KOPT-K1 (cell line): ENCODE results near the gene ZEB2.

Experiments
- H3K27ac ChIP-seq: fragments of 200-600 bp; sonication (generic); 2 replicates; pipeline ENCODE4 v1.5.1; 2016; ENCODE audit warnings: antibody characterized with exemption, mild to moderate bottlenecking, low read depth, low read length; ENCODE audit not compliant: poor library complexity, severe bottlenecking
- H3K36me3 ChIP-seq: fragments of 200-600 bp; sonication (generic); 2 replicates; pipeline ENCODE4 v1.5.1; 2017; ENCODE audit warnings: antibody characterized with exemption, mild to moderate bottlenecking, low read length, moderate library complexity; ENCODE audit not compliant: insufficient read depth
- H3K9me3 ChIP-seq: fragments of 200-600 bp; sonication (generic); 2 replicates; pipeline ENCODE4 v1.5.1; 2017; ENCODE audit warnings: antibody characterized with exemption, low read length, mild to moderate bottlenecking; ENCODE audit not compliant: insufficient read depth, poor library complexity, severe bottlenecking

Gene ZEB2

DNA sequence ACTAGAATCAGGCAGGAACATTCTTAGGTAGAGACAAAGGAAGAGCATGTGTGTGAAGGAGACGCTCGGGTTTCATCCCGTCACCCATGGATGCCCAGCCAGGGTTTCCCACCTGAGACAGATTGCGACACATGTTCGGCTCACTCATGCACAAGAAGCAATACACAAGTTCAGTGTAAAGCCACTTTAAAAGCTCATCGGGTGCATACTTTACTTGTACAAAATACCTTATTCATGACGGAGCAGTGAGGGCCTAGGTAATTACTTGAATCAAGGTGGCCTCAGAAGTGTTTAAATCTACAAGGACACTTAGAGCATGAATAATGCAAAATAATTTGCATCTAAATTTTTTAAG, 42.0 kb downstream of the ZEB2 start:
- no peaks in the 10 kb centered on the region for H3K36me3 ChIP-seq
- H3K27ac ChIP-seq = no peak overlapping the region
- H3K9me3 ChIP-seq = no peaks in the 10 kb centered on the region

- H3K27ac ChIP-seq = no peak overlapping the region
- no peaks in the 10 kb centered on the region for H3K9me3 ChIP-seq
- no peaks in the 10 kb centered on the region for H3K36me3 ChIP-seq
These were observed 42.5 kb downstream of the ZEB2 start for GRCh38 chr2:144477281-144477956.

GRCh38 chr2:144476682-144477081, 43.2 kb downstream of the ZEB2 start:
- no peaks in the 10 kb centered on the region for H3K36me3 ChIP-seq
- H3K9me3 ChIP-seq = no peaks in the 10 kb centered on the region
- H3K27ac ChIP-seq = no peak overlapping the region

DNA sequence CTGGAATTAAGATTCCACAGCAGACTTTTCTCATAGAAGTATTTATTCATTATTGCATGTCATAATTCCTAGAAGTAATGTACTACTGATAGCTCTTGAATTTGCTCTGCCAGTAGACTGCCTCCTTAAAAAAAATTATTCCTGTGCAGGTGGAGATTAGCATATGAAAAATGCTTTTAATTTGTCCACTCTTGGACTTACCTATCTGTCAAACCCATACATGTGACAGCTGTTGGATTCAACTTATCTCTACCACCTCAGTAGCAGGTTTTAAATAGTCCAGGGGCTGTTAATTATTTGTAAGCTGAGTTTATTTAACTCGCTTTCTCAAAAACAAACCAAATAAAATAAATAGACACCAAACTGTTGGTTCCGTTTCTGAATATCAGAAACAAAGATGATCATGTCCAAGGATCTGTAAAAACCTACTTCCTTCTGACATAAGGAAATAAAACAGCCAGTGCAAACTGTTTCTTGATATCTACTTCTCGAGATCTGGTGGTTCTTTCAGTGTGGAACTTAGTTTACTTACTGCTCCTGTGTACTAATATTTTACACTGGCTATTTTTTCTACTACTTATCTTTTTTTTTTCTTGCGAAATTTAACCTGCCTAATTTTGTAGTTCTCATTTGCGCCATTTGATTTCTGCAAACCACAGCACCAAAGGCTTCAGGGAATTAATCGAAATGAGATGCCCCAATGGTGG, 44.2 kb downstream of the ZEB2 start:
- no peaks in the 10 kb centered on the region for H3K36me3 ChIP-seq
- no peaks in the 10 kb centered on the region for H3K9me3 ChIP-seq
- no peak overlapping the region for H3K27ac ChIP-seq

- Histone ChIP-seq H3K36me3 (no peaks in the 10 kb centered on the region), H3K27ac (no peak overlapping the region), H3K9me3 (no peaks in the 10 kb centered on the region)
These were observed 44.9 kb downstream of the ZEB2 start for GRCh38 chr2:144475044-144475443.

- Histone ChIP-seq H3K9me3 (no peaks in the 10 kb centered on the region), H3K27ac (no peak overlapping the region), H3K36me3 (no peaks in the 10 kb centered on the region)
These were observed 45.9 kb downstream of the ZEB2 start for GRCh38 chr2:144474017-144474416.

- H3K9me3 ChIP-seq = no peaks in the 10 kb centered on the region
- H3K27ac ChIP-seq = no peak overlapping the region
- no peaks in the 10 kb centered on the region for H3K36me3 ChIP-seq
These were observed 47.0 kb downstream of the ZEB2 start for GRCh38 chr2:144472911-144473310.

GRCh38 chr2:144472046-144472412, 47.9 kb downstream of the ZEB2 start:
- Histone ChIP-seq H3K27ac (no peak overlapping the region), H3K9me3 (no peaks in the 10 kb centered on the region), H3K36me3 (no peaks in the 10 kb centered on the region)

DNA sequence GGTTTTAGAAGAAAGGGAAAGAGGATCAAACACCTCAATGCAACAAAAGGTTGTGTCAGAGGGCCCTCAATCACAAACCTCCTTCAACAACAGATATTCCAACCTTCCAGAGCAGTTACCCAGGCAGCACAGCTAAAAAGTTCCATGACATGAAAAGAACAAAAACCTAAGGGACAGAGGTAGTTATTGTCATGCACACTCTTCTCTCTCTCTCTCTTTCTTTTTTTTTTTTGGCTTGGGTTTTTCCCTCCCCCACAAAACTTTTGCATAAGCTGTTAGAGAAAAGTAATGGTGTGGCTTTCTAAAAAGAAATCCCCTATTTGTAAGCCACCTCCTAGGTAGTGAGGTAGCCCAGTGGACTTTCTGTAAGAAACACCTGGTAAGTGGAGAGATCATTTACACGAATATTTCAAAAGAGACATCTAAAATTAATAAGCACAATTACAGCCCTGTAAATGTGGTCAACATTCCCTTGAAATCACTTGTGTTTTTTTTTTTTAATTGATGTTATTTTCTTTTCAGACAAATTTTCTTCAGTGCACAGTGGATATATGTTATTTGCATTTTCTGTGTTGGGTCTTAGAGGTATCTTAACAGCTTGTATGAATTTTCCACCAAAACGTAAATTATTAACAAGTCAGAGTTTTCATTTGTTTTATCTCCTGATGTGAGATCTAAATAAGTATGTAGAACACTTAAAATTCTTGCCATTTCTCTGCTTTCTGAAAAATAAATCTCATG, 48.4 kb downstream of the ZEB2 start:
- no peak overlapping the region for H3K27ac ChIP-seq
- H3K36me3 ChIP-seq = no peaks in the 10 kb centered on the region
- no peaks in the 10 kb centered on the region for H3K9me3 ChIP-seq

DNA sequence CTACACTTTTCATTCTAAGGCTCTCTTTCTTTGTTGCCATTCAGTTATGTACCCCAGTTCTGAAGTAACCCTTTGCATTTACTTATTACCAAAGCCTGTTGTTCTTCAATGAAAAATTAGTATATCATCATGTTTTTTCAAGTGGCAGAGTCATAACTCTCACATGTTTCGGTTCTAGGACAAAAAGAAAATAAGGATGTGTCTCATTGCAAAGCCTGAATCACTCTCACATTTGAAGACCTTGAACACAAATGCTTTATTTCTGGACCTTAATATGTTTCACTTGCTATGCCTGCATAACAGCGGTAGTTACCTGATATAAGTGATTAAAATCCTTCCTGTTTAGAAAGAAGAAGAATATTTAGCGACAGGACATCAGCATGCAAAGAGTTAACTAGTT, 49.1 kb downstream of the ZEB2 start:
- Histone ChIP-seq H3K27ac (no peak overlapping the region), H3K36me3 (no peaks in the 10 kb centered on the region), H3K9me3 (no peaks in the 10 kb centered on the region)

GRCh38 chr2:144470334-144470733, 49.6 kb downstream of the ZEB2 start:
- H3K9me3 ChIP-seq = no peaks in the 10 kb centered on the region
- no peak overlapping the region for H3K27ac ChIP-seq
- no peaks in the 10 kb centered on the region for H3K36me3 ChIP-seq

DNA sequence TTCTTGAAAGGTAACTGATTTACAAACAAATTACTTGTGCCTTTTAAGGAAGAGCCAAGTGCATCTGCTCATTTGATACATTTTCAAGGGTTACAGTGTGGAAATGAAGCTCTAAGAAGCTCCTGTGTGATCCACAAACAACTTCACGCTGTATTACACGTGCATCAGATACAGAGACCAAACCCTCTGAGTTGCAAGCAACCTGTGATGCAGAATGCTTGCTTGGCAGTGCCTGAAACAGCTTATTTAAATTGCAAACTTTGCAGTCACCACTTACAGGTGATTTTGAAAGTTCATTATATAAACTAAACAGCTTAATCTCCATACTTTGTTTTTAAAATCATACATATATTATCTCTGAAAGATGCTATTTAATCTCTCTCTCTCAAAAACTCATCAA, 50.1 kb downstream of the ZEB2 start:
- Histone ChIP-seq H3K27ac (no peak overlapping the region), H3K36me3 (no peaks in the 10 kb centered on the region), H3K9me3 (no peaks in the 10 kb centered on the region)

DNA sequence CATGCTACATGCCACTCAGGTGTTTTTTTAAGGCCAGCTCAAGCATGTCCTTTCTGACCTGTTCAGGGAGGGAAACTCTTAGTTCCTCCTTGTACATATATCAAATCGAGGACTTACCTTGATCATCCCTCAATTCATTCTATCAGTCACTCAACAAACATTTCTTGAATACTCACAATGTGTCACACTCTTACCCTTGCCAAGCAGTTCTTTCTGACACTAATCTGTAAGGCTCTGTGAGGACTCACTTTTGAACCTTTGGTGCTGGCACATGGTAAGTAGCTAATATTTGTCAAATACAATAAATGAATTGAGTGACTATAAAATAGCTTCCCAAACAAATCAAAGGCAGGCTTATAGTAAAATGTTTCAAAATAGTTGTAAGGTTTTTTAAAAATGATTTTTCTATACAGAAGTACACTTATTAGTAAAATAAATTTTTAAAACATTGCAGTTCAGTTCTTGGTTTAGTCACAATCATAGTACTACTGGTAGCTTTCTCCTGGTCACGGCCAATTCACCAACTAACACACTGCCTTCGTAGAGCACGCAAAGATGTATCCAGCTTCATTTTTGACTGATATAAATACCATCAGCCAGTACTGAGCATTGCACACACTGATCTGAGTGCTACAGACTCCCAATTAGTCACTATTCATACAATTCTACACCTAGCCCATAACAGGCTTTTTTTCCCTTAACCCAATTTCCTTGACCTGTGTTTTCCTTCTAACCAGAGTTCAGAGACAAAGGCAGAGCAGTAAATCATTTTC, 50.9 kb downstream of the ZEB2 start:
- no peaks in the 10 kb centered on the region for H3K9me3 ChIP-seq
- H3K36me3 ChIP-seq = no peaks in the 10 kb centered on the region
- H3K27ac ChIP-seq = no peak overlapping the region

- Histone ChIP-seq H3K36me3 (no peaks in the 10 kb centered on the region), H3K27ac (no peak overlapping the region), H3K9me3 (no peaks in the 10 kb centered on the region)
These were observed 52.3 kb downstream of the ZEB2 start for GRCh38 chr2:144467502-144468137.

GRCh38 chr2:144466637-144467036, 53.3 kb downstream of the ZEB2 start:
- H3K27ac ChIP-seq = no peak overlapping the region
- no peaks in the 10 kb centered on the region for H3K36me3 ChIP-seq
- H3K9me3 ChIP-seq = no peaks in the 10 kb centered on the region
